Loucy (cell line): Measurements from ENCODE around the gene TECPR2.

Experiments
- EZH2phosphoT487 ChIP-seq: fragments of 200-600 bp; IDR thresholded peaks from 2 replicates; pipeline ENCODE4 v1.6.1; 2018; ENCODE audit warnings: antibody characterized with exemption, mild to moderate bottlenecking, moderate library complexity, borderline replicate concordance
- TF ChIP-seq, protein P1 (sequence below): fragments of 200-600 bp; sonication (generic); conservative IDR thresholded peaks from 2 replicates; pipeline ENCODE4 v1.5.1; 2014; ENCODE audit warnings: mild to moderate bottlenecking, antibody characterized with exemption, low read length

DNA sequence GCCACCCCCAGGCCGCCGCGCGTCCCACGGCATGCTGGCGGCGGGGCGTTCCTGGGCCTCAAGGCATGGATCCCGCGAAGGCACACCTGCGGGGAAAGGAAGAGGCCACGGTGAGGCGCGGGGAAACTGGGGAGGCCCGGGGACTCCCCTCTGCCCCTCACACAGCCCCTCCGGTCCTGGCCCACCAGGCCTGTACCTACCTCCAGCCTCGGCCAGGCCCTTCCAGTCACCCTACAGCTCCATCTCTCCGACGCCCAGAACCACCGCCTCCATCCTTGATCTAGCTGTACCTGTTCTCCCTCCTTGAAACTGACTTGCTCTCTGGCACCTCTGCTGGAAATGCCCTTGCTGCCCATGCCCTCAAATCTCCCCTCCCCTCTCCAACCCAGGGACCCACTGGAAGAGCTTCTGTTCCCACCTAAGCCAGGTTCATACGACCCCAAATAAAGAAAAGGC, 145.1 kb downstream of the TECPR2 start:
- no peak for TF ChIP-seq EZH2phosphoT487
- TF ChIP-seq, protein P1, sequence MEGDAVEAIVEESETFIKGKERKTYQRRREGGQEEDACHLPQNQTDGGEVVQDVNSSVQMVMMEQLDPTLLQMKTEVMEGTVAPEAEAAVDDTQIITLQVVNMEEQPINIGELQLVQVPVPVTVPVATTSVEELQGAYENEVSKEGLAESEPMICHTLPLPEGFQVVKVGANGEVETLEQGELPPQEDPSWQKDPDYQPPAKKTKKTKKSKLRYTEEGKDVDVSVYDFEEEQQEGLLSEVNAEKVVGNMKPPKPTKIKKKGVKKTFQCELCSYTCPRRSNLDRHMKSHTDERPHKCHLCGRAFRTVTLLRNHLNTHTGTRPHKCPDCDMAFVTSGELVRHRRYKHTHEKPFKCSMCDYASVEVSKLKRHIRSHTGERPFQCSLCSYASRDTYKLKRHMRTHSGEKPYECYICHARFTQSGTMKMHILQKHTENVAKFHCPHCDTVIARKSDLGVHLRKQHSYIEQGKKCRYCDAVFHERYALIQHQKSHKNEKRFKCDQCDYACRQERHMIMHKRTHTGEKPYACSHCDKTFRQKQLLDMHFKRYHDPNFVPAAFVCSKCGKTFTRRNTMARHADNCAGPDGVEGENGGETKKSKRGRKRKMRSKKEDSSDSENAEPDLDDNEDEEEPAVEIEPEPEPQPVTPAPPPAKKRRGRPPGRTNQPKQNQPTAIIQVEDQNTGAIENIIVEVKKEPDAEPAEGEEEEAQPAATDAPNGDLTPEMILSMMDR: peak; percentile 35
